WTC11 (cell line): Measurements from ENCODE around the gene PLXNA2. TPM values are rescaled to one million over a fixed set of nuclear protein-coding genes. Genes with fewer than 3 reads are reported as not detected.

Experiments
- ATAC-seq: fragments of 200-7000 bp; cut with Tn5 transposase; 2 replicates; pipeline ENCODE4 v1.10.0; 2021; ENCODE audit warnings: mild to moderate bottlenecking, moderate library complexity
- CTCF ChIA-PET: fragments of 300-600 bp; sonication (Branson Sonifier 250); formaldehyde crosslinking; loops from one replicate; lab custom pipeline; 2021; ENCODE audit warnings: antibody characterized with exemption; lab: Charles Lee
- POLR2A ChIA-PET: fragments of 350-600 bp; sonication (Branson Sonifier 250); formaldehyde crosslinking; loops from one replicate; lab custom pipeline; 2021; ENCODE audit warnings: antibody characterized with exemption; lab: Charles Lee
- DNase-seq: peaks from one replicate; pipeline ENCODE4 v3.0.0; 2021; ENCODE audit warnings: low spot score
- H3K27ac Mint-ChIP-seq: 2 replicates; pipeline ENCODE4 v1.8.0; 2021; ENCODE audit warnings: mixed read lengths
- H3K27me3 Mint-ChIP-seq: 2 replicates; pipeline ENCODE4 v1.8.0; 2021; ENCODE audit warnings: low read depth, mild to moderate bottlenecking, moderate library complexity, mixed read lengths
- H3K36me3 Mint-ChIP-seq: 2 replicates; pipeline ENCODE4 v1.8.0; 2021; ENCODE audit warnings: mixed read lengths
- H3K4me1 Mint-ChIP-seq: 2 replicates; pipeline ENCODE4 v1.8.0; 2022; ENCODE audit warnings: mixed read lengths
- H3K4me3 Mint-ChIP-seq: 2 replicates; pipeline ENCODE4 v1.8.0; 2021; ENCODE audit warnings: mild to moderate bottlenecking, moderate library complexity, mixed read lengths
- H3K9me3 Mint-ChIP-seq: 2 replicates; pipeline ENCODE4 v1.8.0; 2021; ENCODE audit warnings: mixed read lengths
- ARID4B ChIP-seq: sonication (generic); formaldehyde crosslinking; IDR thresholded peaks from 2 replicates; pipeline ENCODE4 v1.8.0; 2023; ENCODE audit warnings: missing genetic modification reagents, mild to moderate bottlenecking, borderline replicate concordance
- CBFB ChIP-seq: sonication (generic); formaldehyde crosslinking; IDR thresholded peaks from 2 replicates; pipeline ENCODE4 v1.8.1; 2022; ENCODE audit warnings: mild to moderate bottlenecking, low read depth, missing genetic modification reagents
- EMX1 ChIP-seq: fragments of 250-450 bp; sonication (Bioruptor Pico); IDR thresholded peaks from 2 replicates; pipeline ENCODE4 v1.8.0; 2021; ENCODE audit warnings: mild to moderate bottlenecking
- ESRRA ChIP-seq: sonication (generic); formaldehyde crosslinking; IDR thresholded peaks from 2 replicates; pipeline ENCODE4 v1.8.1; 2022; ENCODE audit warnings: mild to moderate bottlenecking, missing genetic modification reagents, borderline replicate concordance
- FOXP1 ChIP-seq: sonication (generic); formaldehyde crosslinking; IDR thresholded peaks from 2 replicates; pipeline ENCODE4 v1.8.0; 2022; ENCODE audit warnings: missing genetic modification reagents, mild to moderate bottlenecking, moderate library complexity, borderline replicate concordance
- IRF2 ChIP-seq: sonication (generic); formaldehyde crosslinking; IDR thresholded peaks from 2 replicates; pipeline ENCODE4 v1.8.0; 2022; ENCODE audit warnings: low read depth, missing genetic modification reagents, borderline replicate concordance
- JAZF1 ChIP-seq: fragments of 250-450 bp; sonication (Bioruptor Pico); IDR thresholded peaks from 2 replicates; pipeline ENCODE4 v1.9.0; 2021; ENCODE audit warnings: moderate library complexity, mild to moderate bottlenecking, inconsistent platforms
- JUN ChIP-seq: sonication (generic); formaldehyde crosslinking; IDR thresholded peaks from 2 replicates; pipeline ENCODE4 v1.8.0; 2023; ENCODE audit warnings: mild to moderate bottlenecking, missing genetic modification reagents
- KAT7 ChIP-seq: sonication (generic); formaldehyde crosslinking; IDR thresholded peaks from 2 replicates; pipeline ENCODE4 v1.8.1; 2023; ENCODE audit warnings: missing genetic modification reagents, mild to moderate bottlenecking, borderline replicate concordance
- MAX ChIP-seq: sonication (generic); formaldehyde crosslinking; IDR thresholded peaks from 2 replicates; pipeline ENCODE4 v1.8.0; 2022; ENCODE audit warnings: mild to moderate bottlenecking, missing genetic modification reagents
- OVOL2 ChIP-seq: fragments of 250-450 bp; sonication (Bioruptor Pico); IDR thresholded peaks from 2 replicates; pipeline ENCODE4 v1.9.0; 2021; ENCODE audit warnings: mild to moderate bottlenecking, borderline replicate concordance
- SP1 ChIP-seq: sonication (generic); formaldehyde crosslinking; conservative IDR thresholded peaks from 2 replicates; pipeline ENCODE4 v1.8.1; 2022; ENCODE audit warnings: missing genetic modification reagents
- TCF7 ChIP-seq: sonication (generic); formaldehyde crosslinking; IDR thresholded peaks from 2 replicates; pipeline ENCODE4 v1.8.0; 2022; ENCODE audit warnings: mild to moderate bottlenecking, low read depth, missing genetic modification reagents, moderate library complexity
- TEAD4 ChIP-seq: sonication (generic); formaldehyde crosslinking; IDR thresholded peaks from 2 replicates; pipeline ENCODE4 v1.8.0; 2022; ENCODE audit warnings: mild to moderate bottlenecking, missing genetic modification reagents
- ZBTB43 ChIP-seq: sonication (generic); formaldehyde crosslinking; IDR thresholded peaks from 2 replicates; pipeline ENCODE4 v1.8.1; 2023; ENCODE audit warnings: mild to moderate bottlenecking, missing genetic modification reagents
- ZNF416 ChIP-seq: fragments of 250-450 bp; sonication (Bioruptor Pico); IDR thresholded peaks from 2 replicates; pipeline ENCODE4 v1.9.0; 2021; ENCODE audit warnings: mild to moderate bottlenecking, inconsistent platforms
- ZNF423 ChIP-seq: fragments of 250-450 bp; sonication (Bioruptor Pico); IDR thresholded peaks from 2 replicates; pipeline ENCODE4 v2.1.2; 2022; ENCODE audit warnings: mild to moderate bottlenecking, moderate library complexity
- ZNF512 ChIP-seq: sonication (generic); formaldehyde crosslinking; IDR thresholded peaks from 2 replicates; pipeline ENCODE4 v1.8.1; 2022; ENCODE audit warnings: missing genetic modification reagents, borderline replicate concordance
- ZNF671 ChIP-seq: fragments of 250-450 bp; sonication (Bioruptor Pico); IDR thresholded peaks from 2 replicates; pipeline ENCODE4 v1.8.0; 2021; ENCODE audit warnings: mild to moderate bottlenecking
- total RNA-seq: library from RNA; stranded (reverse); gene quantifications from 3 replicates; pipeline ENCODE4 v1.2.3, GENCODE V29; 2021

Gene PLXNA2
- total RNA-seq, 1 experiment from 2014 or later, result 4.2 TPM

GRCh38 chr1:208180421-208180820, 63.8 kb downstream of the PLXNA2 start:
- ATAC-seq (no peak), DNase-seq (no peak)
- H3K9me3 Mint-ChIP-seq, result no peaks in the 10 kb centered on the region
- no peak overlapping the region for H3K27ac Mint-ChIP-seq
- CTCF ChIA-PET, result interaction anchor here (0.9 to 2.9 kb wide), 2 partner anchors 48 to 58 kb away, joined by 3 to 9 read pairs; no protein-coding TSS in a partner anchor
- no peak overlapping the region for H3K4me3 Mint-ChIP-seq
- H3K36me3 Mint-ChIP-seq, result no peaks in the 10 kb centered on the region
- H3K27me3 Mint-ChIP-seq, result no peaks in the 10 kb centered on the region; the same call in 1 of the 2 replicates
- TF ChIP-seq OVOL2 (CRISPR knock-in tag), result no peak
- no peak for TF ChIP-seq ZBTB43 (CRISPR knock-in tag)
- no peak for TF ChIP-seq TCF7 (CRISPR knock-in tag)
- no peak for TF ChIP-seq ZNF416 (CRISPR knock-in tag)
- no peak for TF ChIP-seq JUN (CRISPR knock-in tag)
- TF ChIP-seq CBFB (CRISPR knock-in tag), result no peak
- no peak for TF ChIP-seq ZNF423
- no peak for TF ChIP-seq ARID4B (CRISPR knock-in tag)
- peaks cover 53% of the 10 kb centered on the region for H3K4me1 Mint-ChIP-seq
- POLR2A ChIA-PET, result no interaction called here

- POLR2A ChIA-PET, result interaction anchor here (0.6 kb wide), 1 partner anchor 26 kb away, joined by 3 read pairs; no protein-coding TSS in a partner anchor
- CTCF ChIA-PET, result interaction anchor here (0.9 to 2.9 kb wide), 2 partner anchors 48 to 58 kb away, joined by 3 to 9 read pairs; no protein-coding TSS in a partner anchor
- no peak overlapping the region for H3K4me3 Mint-ChIP-seq
- H3K27me3 Mint-ChIP-seq, result no peaks in the 10 kb centered on the region; the same call in 1 of the 2 replicates
- H3K4me1 Mint-ChIP-seq, result peaks cover 55% of the 10 kb centered on the region
- no peaks in the 10 kb centered on the region for H3K9me3 Mint-ChIP-seq
- TF ChIP-seq OVOL2 (CRISPR knock-in tag) (no peak), CBFB (CRISPR knock-in tag) (no peak), SP1 (CRISPR knock-in tag) (no peak), FOXP1 (no peak), KAT7 (CRISPR knock-in tag) (no peak), MAX (CRISPR knock-in tag) (no peak), JAZF1 (CRISPR knock-in tag) (no peak), ZNF512 (CRISPR knock-in tag) (no peak), IRF2 (no peak), TEAD4 (no peak), ZNF671 (CRISPR knock-in tag) (no peak), ARID4B (CRISPR knock-in tag) (no peak), EMX1 (CRISPR knock-in tag) (no peak), ESRRA (CRISPR knock-in tag) (no peak)
- H3K27ac Mint-ChIP-seq, result no peak overlapping the region
- ATAC-seq, result no peak
- DNase-seq, result no peak
- H3K36me3 Mint-ChIP-seq, result no peaks in the 10 kb centered on the region
Observed at GRCh38 chr1:208179961-208180409, 64.2 kb downstream of the PLXNA2 start.
